ENCODE data around the gene MRPL36. TPM values are rescaled to one million over a fixed set of nuclear protein-coding genes. Genes with fewer than 3 reads are reported as not detected.
"Not testable (repeated sequence)": the region's sequence is repeated elsewhere in the genome, so short reads cannot be mapped to it uniquely, and the experiment has no call there.

Gene MRPL36
- total RNA-seq, 2 experiments from 2014 or later: 41.5 to 46.9 TPM

- POLR2A ChIA-PET, DNase-seq, CTCF ChIA-PET, H3K4me3 Mint-ChIP-seq, H3K9me3 Mint-ChIP-seq, H3K27ac Mint-ChIP-seq, H3K4me1 Mint-ChIP-seq, H3K27me3 Mint-ChIP-seq: not testable (repeated sequence)
- H3K36me3 Mint-ChIP-seq (ENCODE audit: low read depth): peaks cover 60% of the 10 kb centered on the region
Observed at GRCh38 chr5:1816495-1817089, 17.0 kb upstream of the MRPL36 start.

GRCh38 chr5:1815881-1816292 is 16.2 kb upstream of the MRPL36 start:
- CTCF ChIA-PET: no interaction called here
- Mint-ChIP-seq H3K36me3 (ENCODE audit: low read depth) (peaks cover 53% of the 10 kb centered on the region), H3K9me3 (no peaks in the 10 kb centered on the region), H3K4me3 (no peak overlapping the region), H3K27ac (no peak overlapping the region), H3K27me3 (no peaks in the 10 kb centered on the region), H3K4me1 (no peaks in the 10 kb centered on the region)
- no peak for DNase-seq
- POLR2A ChIA-PET: no interaction called here

- no peak for DNase-seq
- Mint-ChIP-seq H3K4me3 (no peak overlapping the region), H3K27me3 (no peaks in the 10 kb centered on the region), H3K36me3 (ENCODE audit: low read depth) (peaks cover 49% of the 10 kb centered on the region), H3K9me3 (no peaks in the 10 kb centered on the region), H3K27ac (no peak overlapping the region), H3K4me1 (no peaks in the 10 kb centered on the region)
- POLR2A ChIA-PET: no interaction called here
- CTCF ChIA-PET: no interaction called here
Observed at GRCh38 chr5:1815071-1815786, 15.6 kb upstream of the MRPL36 start.

GRCh38 chr5:1814183-1815020 is 14.8 kb upstream of the MRPL36 start:
- Mint-ChIP-seq H3K4me1 (no peaks in the 10 kb centered on the region), H3K9me3 (no peaks in the 10 kb centered on the region), H3K36me3 (ENCODE audit: low read depth) (peaks cover 49% of the 10 kb centered on the region), H3K27ac (no peak overlapping the region), H3K4me3 (no peak overlapping the region), H3K27me3 (no peaks in the 10 kb centered on the region)
- POLR2A ChIA-PET: no interaction called here
- no peak for DNase-seq
- CTCF ChIA-PET: no interaction called here

- POLR2A ChIA-PET: no interaction called here
- Mint-ChIP-seq H3K9me3 (no peaks in the 10 kb centered on the region), H3K4me3 (no peak overlapping the region), H3K36me3 (ENCODE audit: low read depth) (peaks cover 37% of the 10 kb centered on the region), H3K27me3 (no peaks in the 10 kb centered on the region), H3K27ac (no peak overlapping the region), H3K4me1 (peaks cover 11% of the 10 kb centered on the region)
- no peak for DNase-seq
- CTCF ChIA-PET: interaction anchor here (1.0 kb wide), 1 partner anchor 9 kb away, joined by 3 read pairs; no protein-coding TSS in a partner anchor
Observed at GRCh38 chr5:1810581-1811101, 11.0 kb upstream of the MRPL36 start.

GRCh38 chr5:1809416-1810035 is 9.9 kb upstream of the MRPL36 start:
- Mint-ChIP-seq H3K27ac (no peak overlapping the region), H3K36me3 (ENCODE audit: low read depth) (peaks cover 32% of the 10 kb centered on the region), H3K9me3 (no peaks in the 10 kb centered on the region), H3K4me3 (no peak overlapping the region), H3K27me3 (no peaks in the 10 kb centered on the region), H3K4me1 (peaks cover 11% of the 10 kb centered on the region)
- CTCF ChIA-PET: no interaction called here
- DNase-seq: no peak
- POLR2A ChIA-PET: no interaction called here

- Mint-ChIP-seq H3K27ac (no peak overlapping the region), H3K36me3 (ENCODE audit: low read depth) (peaks cover 34% of the 10 kb centered on the region), H3K9me3 (no peaks in the 10 kb centered on the region), H3K27me3 (no peaks in the 10 kb centered on the region), H3K4me3 (no peak overlapping the region), H3K4me1 (peaks cover 20% of the 10 kb centered on the region)
- CTCF ChIA-PET: interaction anchor here (0.7 kb wide), 1 partner anchor 15 kb away, joined by 3 read pairs; no protein-coding TSS in a partner anchor
- POLR2A ChIA-PET: no interaction called here
- DNase-seq: no peak
Observed at GRCh38 chr5:1808439-1808838, 8.8 kb upstream of the MRPL36 start.

GRCh38 chr5:1807451-1808185 is 8.0 kb upstream of the MRPL36 start:
- H3K9me3 Mint-ChIP-seq: no peaks in the 10 kb centered on the region
- H3K4me1 Mint-ChIP-seq: peaks cover 28% of the 10 kb centered on the region
- no peaks in the 10 kb centered on the region for H3K27me3 Mint-ChIP-seq
- POLR2A ChIA-PET: no interaction called here
- CTCF ChIA-PET: no interaction called here
- no peak overlapping the region for H3K27ac Mint-ChIP-seq
- peaks cover 41% of the 10 kb centered on the region for H3K36me3 Mint-ChIP-seq (ENCODE audit: low read depth)
- DNase-seq: no peak
- H3K4me3 Mint-ChIP-seq: no peak overlapping the region

- H3K4me3 Mint-ChIP-seq: no peak overlapping the region
- H3K9me3 Mint-ChIP-seq: no peaks in the 10 kb centered on the region
- peaks cover 41% of the 10 kb centered on the region for H3K36me3 Mint-ChIP-seq (ENCODE audit: low read depth)
- ChIA-PET POLR2A (no interaction called here), CTCF (no interaction called here)
- DNase-seq: no peak
- H3K27ac Mint-ChIP-seq: no peak overlapping the region
- no peaks in the 10 kb centered on the region for H3K27me3 Mint-ChIP-seq
- H3K4me1 Mint-ChIP-seq: peaks cover 32% of the 10 kb centered on the region
Observed at GRCh38 chr5:1806974-1807373, 7.3 kb upstream of the MRPL36 start.

GRCh38 chr5:1806199-1806598 is 6.6 kb upstream of the MRPL36 start:
- no peak overlapping the region for H3K27ac Mint-ChIP-seq
- peaks cover 38% of the 10 kb centered on the region for H3K36me3 Mint-ChIP-seq (ENCODE audit: low read depth)
- no peaks in the 10 kb centered on the region for H3K9me3 Mint-ChIP-seq
- no peaks in the 10 kb centered on the region for H3K27me3 Mint-ChIP-seq
- no peak overlapping the region for H3K4me3 Mint-ChIP-seq
- ChIA-PET POLR2A (no interaction called here), CTCF (no interaction called here)
- DNase-seq: no peak
- H3K4me1 Mint-ChIP-seq: peaks cover 34% of the 10 kb centered on the region

- Mint-ChIP-seq H3K27me3 (no peaks in the 10 kb centered on the region), H3K4me3 (no peak overlapping the region), H3K36me3 (ENCODE audit: low read depth) (peaks cover 38% of the 10 kb centered on the region), H3K27ac (no peak overlapping the region), H3K4me1 (peaks cover 34% of the 10 kb centered on the region), H3K9me3 (no peaks in the 10 kb centered on the region)
- ChIA-PET CTCF (no interaction called here), POLR2A (no interaction called here)
- no peak for DNase-seq
Observed at GRCh38 chr5:1805736-1806135, 6.1 kb upstream of the MRPL36 start.

- DNase-seq: no peak
- CTCF ChIA-PET: no interaction called here
- peaks cover 36% of the 10 kb centered on the region for H3K4me1 Mint-ChIP-seq
- H3K27ac Mint-ChIP-seq: no peak overlapping the region
- peaks cover 38% of the 10 kb centered on the region for H3K36me3 Mint-ChIP-seq (ENCODE audit: low read depth)
- H3K27me3 Mint-ChIP-seq: no peaks in the 10 kb centered on the region
- POLR2A ChIA-PET: no interaction called here
- H3K4me3 Mint-ChIP-seq: no peak overlapping the region
- H3K9me3 Mint-ChIP-seq: no peaks in the 10 kb centered on the region
Observed at GRCh38 chr5:1805326-1805725, 5.7 kb upstream of the MRPL36 start.

All from activated CD4-positive, alpha-beta T cell treated with anti-CD3 and anti-CD28 coated beads, Interleukin-2, amount 10 ng/mL, durations not matched to agents 7 days and 5 days (primary cell).